Neuron (in vitro differentiated cells): Measurements from ENCODE around the gene ADAMTS14.

ENCODE experiments used
- H2AFZ ChIP-seq: one replicate; pipeline ENCODE4 v1.6.1; 2013; ENCODE audit warnings: low read depth, mild to moderate bottlenecking, inconsistent platforms, low read length, moderate library complexity
- H3K27me3 ChIP-seq: one replicate; pipeline ENCODE4 v1.6.1; 2013; ENCODE audit warnings: low read length; ENCODE audit not compliant: insufficient read depth
- H3K36me3 ChIP-seq: one replicate; pipeline ENCODE4 v1.6.1; 2013; ENCODE audit warnings: low read length; ENCODE audit not compliant: insufficient read depth
- H3K4me1 ChIP-seq: one replicate; pipeline ENCODE4 v1.6.1; 2013; ENCODE audit warnings: low read length; ENCODE audit not compliant: insufficient read depth
- H3K4me3 ChIP-seq: 2 replicates; pipeline ENCODE4 v1.5.1; 2013; ENCODE audit warnings: mild to moderate bottlenecking, low read length, moderate library complexity
- H3K9me3 ChIP-seq: one replicate; pipeline ENCODE4 v1.6.1; 2013; ENCODE audit warnings: low read length

Gene ADAMTS14

GRCh38 chr10:70649526-70649925 lies 22.8 kb upstream of the ADAMTS14 start:
- Histone ChIP-seq H3K36me3 (no peaks in the 10 kb centered on the region), H3K27me3 (no peaks in the 10 kb centered on the region), H3K4me1 (peaks cover 4% of the 10 kb centered on the region), H3K4me3 (no peak overlapping the region), H3K9me3 (peaks cover 11% of the 10 kb centered on the region), H2AFZ (no peak overlapping the region)

GRCh38 chr10:70650104-70650503 lies 22.2 kb upstream of the ADAMTS14 start:
- Histone ChIP-seq H3K4me3 (no peak overlapping the region), H3K9me3 (peaks cover 11% of the 10 kb centered on the region), H3K27me3 (no peaks in the 10 kb centered on the region), H3K36me3 (no peaks in the 10 kb centered on the region), H3K4me1 (peaks cover 3% of the 10 kb centered on the region), H2AFZ (no peak overlapping the region)

GRCh38 chr10:70650718-70651117 lies 21.6 kb upstream of the ADAMTS14 start:
- no peak overlapping the region for H3K4me3 ChIP-seq
- H3K4me1 ChIP-seq = no peaks in the 10 kb centered on the region
- no peaks in the 10 kb centered on the region for H3K27me3 ChIP-seq
- H2AFZ ChIP-seq = no peak overlapping the region
- no peaks in the 10 kb centered on the region for H3K36me3 ChIP-seq
- peaks cover 11% of the 10 kb centered on the region for H3K9me3 ChIP-seq

- Histone ChIP-seq H3K27me3 (no peaks in the 10 kb centered on the region), H3K36me3 (no peaks in the 10 kb centered on the region), H2AFZ (no peak overlapping the region), H3K4me3 (no peak overlapping the region), H3K9me3 (peaks cover 11% of the 10 kb centered on the region), H3K4me1 (no peaks in the 10 kb centered on the region)
Observed at GRCh38 chr10:70651661-70652060, 20.6 kb upstream of the ADAMTS14 start.

GRCh38 chr10:70652761-70653657 lies 19.3 kb upstream of the ADAMTS14 start:
- H3K4me3 ChIP-seq = no peak overlapping the region

GRCh38 chr10:70655316-70655715 lies 17.0 kb upstream of the ADAMTS14 start:
- H3K27me3 ChIP-seq = no peaks in the 10 kb centered on the region
- H3K9me3 ChIP-seq = peaks cover 8% of the 10 kb centered on the region
- no peak overlapping the region for H3K4me3 ChIP-seq
- H2AFZ ChIP-seq = no peak overlapping the region
- no peaks in the 10 kb centered on the region for H3K36me3 ChIP-seq
- no peaks in the 10 kb centered on the region for H3K4me1 ChIP-seq

More at GRCh38 chr10:70652761-70653657, 19.3 kb upstream of the ADAMTS14 start:
- Histone ChIP-seq H3K4me1 (no peaks in the 10 kb centered on the region), H3K36me3 (no peaks in the 10 kb centered on the region), H3K9me3 (peaks cover 11% of the 10 kb centered on the region), H2AFZ (no peak overlapping the region), H3K27me3 (no peaks in the 10 kb centered on the region)

- no peak overlapping the region for H2AFZ ChIP-seq
- H3K4me1 ChIP-seq = no peaks in the 10 kb centered on the region
- H3K27me3 ChIP-seq = no peaks in the 10 kb centered on the region
- H3K4me3 ChIP-seq = no peak overlapping the region
- peaks cover 5% of the 10 kb centered on the region for H3K9me3 ChIP-seq
- H3K36me3 ChIP-seq = no peaks in the 10 kb centered on the region
Observed at GRCh38 chr10:70656489-70656888, 15.8 kb upstream of the ADAMTS14 start.

- no peaks in the 10 kb centered on the region for H3K27me3 ChIP-seq
- H3K9me3 ChIP-seq = no peaks in the 10 kb centered on the region
- no peak overlapping the region for H3K4me3 ChIP-seq
- H3K4me1 ChIP-seq = no peaks in the 10 kb centered on the region
- H2AFZ ChIP-seq = no peak overlapping the region
- H3K36me3 ChIP-seq = no peaks in the 10 kb centered on the region
Observed at GRCh38 chr10:70657041-70657440, 15.3 kb upstream of the ADAMTS14 start.

- H3K27me3 ChIP-seq = no peaks in the 10 kb centered on the region
- H3K9me3 ChIP-seq = no peaks in the 10 kb centered on the region
- no peak overlapping the region for H3K4me3 ChIP-seq
- H3K36me3 ChIP-seq = no peaks in the 10 kb centered on the region
- no peak overlapping the region for H2AFZ ChIP-seq
- H3K4me1 ChIP-seq = no peaks in the 10 kb centered on the region
Observed at GRCh38 chr10:70658582-70659136, 13.6 kb upstream of the ADAMTS14 start.

GRCh38 chr10:70659306-70659705 lies 13.0 kb upstream of the ADAMTS14 start:
- H3K4me1 ChIP-seq = peaks cover 4% of the 10 kb centered on the region
- H2AFZ ChIP-seq = no peak overlapping the region
- H3K9me3 ChIP-seq = no peaks in the 10 kb centered on the region
- no peaks in the 10 kb centered on the region for H3K36me3 ChIP-seq
- no peaks in the 10 kb centered on the region for H3K27me3 ChIP-seq
- H3K4me3 ChIP-seq = no peak overlapping the region

GRCh38 chr10:70660722-70661121 lies 11.6 kb upstream of the ADAMTS14 start:
- Histone ChIP-seq H3K27me3 (no peaks in the 10 kb centered on the region), H3K4me1 (peaks cover 18% of the 10 kb centered on the region), H3K9me3 (no peaks in the 10 kb centered on the region), H3K36me3 (no peaks in the 10 kb centered on the region), H2AFZ (no peak overlapping the region), H3K4me3 (no peak overlapping the region)

- H3K9me3 ChIP-seq = no peaks in the 10 kb centered on the region
- H3K4me1 ChIP-seq = peaks cover 18% of the 10 kb centered on the region
- no peaks in the 10 kb centered on the region for H3K27me3 ChIP-seq
- H2AFZ ChIP-seq = no peak overlapping the region
- no peak overlapping the region for H3K4me3 ChIP-seq
- no peaks in the 10 kb centered on the region for H3K36me3 ChIP-seq
Observed at GRCh38 chr10:70661623-70662361, 10.5 kb upstream of the ADAMTS14 start.
